ENCODE data around the gene JOSD1.

DNA sequence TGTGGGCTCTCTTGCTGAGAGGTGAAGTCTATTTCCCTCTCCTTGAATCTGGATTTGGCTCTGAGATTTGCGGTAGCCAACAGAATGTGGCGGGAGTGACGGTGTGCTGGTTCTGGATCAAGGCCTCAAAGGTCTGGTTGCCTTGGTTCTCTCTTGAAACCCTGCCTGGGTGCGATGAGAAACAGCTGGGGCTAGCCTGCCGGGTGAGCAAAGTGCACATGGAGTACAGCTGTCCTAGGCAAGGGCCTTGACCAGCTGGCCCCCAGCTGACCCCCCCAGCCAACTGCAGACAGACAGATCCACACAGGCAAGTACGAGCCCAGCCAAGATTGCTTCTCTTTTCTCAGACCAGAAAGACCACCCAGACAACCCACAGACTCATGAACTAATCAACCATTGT is 44.2 kb upstream of the JOSD1 start:
- TF ChIP-seq, protein P1, sequence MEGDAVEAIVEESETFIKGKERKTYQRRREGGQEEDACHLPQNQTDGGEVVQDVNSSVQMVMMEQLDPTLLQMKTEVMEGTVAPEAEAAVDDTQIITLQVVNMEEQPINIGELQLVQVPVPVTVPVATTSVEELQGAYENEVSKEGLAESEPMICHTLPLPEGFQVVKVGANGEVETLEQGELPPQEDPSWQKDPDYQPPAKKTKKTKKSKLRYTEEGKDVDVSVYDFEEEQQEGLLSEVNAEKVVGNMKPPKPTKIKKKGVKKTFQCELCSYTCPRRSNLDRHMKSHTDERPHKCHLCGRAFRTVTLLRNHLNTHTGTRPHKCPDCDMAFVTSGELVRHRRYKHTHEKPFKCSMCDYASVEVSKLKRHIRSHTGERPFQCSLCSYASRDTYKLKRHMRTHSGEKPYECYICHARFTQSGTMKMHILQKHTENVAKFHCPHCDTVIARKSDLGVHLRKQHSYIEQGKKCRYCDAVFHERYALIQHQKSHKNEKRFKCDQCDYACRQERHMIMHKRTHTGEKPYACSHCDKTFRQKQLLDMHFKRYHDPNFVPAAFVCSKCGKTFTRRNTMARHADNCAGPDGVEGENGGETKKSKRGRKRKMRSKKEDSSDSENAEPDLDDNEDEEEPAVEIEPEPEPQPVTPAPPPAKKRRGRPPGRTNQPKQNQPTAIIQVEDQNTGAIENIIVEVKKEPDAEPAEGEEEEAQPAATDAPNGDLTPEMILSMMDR (IDR thresholded peaks at IDR 0.05), result no peak
- no peak for TF ChIP-seq POLR2A (IDR thresholded peaks at IDR 0.05)
